ENCODE results near the gene WT1. TPM values are rescaled to one million over a fixed set of nuclear protein-coding genes. Genes with fewer than 3 reads are reported as not detected.

WT1 gene
- 4.6 to 6.0 TPM (median 5.1 TPM) in 5 replicates for total RNA-seq (2022; extraction: Qiagen RNA extraction; ENCODE audit: low read depth)

GRCh38 chr11:32435511-32435941 is at the start of gene WT1:
TSS of gene WT1 (minus strand) at chr11:32435539.

Other genes starting within 250 kb of the WT1 start
- gene EIF3M, start 148.3 kb upstream of the WT1 start, total RNA-seq (2022; extraction: Qiagen RNA extraction; ENCODE audit: low read depth), result 407 to 453 TPM (median 414 TPM) in 5 replicates

All from A549 treated with GW870086 at 1 μM for 4 hours (cell line).